ENCODE data around the gene SEMA4B. TPM values are rescaled to one million over a fixed set of nuclear protein-coding genes. Genes with fewer than 3 reads are reported as not detected.

The SEMA4B gene
- total and polyA plus RNA-seq, 2 donors from 2014 or later = 28.7 to 190 TPM

DNA sequence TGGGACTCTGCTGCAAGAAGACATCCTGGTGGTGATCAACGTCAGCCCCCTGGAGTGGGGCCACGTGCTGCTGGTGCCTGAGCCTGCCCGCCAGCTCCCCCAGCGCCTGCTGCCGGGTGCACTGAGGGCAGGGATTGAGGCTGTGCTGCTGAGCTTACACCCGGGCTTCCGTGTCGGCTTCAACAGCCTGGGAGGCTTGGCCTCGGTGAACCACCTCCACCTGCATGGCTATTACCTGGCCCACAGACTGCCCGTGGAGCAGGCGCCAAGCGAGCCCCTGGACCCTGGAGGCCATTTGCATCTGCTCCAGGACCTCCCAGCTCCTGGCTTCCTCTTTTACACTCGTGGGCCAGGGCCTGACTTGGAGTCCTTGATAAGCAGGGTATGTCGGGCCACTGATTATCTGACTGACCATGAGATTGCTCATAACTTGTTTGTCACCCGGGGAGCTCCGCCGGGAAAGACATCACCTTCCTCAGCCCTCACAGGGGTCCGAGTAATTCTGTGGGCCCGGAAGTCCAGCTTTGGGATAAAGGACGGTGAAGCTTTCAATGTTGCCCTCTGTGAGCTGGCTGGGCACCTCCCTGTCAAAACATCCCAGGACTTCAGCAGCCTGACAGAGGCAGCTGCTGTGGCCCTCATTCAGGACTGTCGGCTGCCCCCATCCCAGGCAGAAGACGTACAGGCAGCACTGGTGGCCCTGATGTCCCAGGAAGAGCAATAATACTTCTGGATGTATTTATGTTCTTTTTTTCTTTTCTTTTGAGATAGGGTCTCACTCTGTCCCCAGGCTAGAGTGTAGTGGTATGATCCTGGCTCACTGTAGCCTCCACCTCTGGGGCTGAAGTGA, 40.4 kb downstream of the SEMA4B start:
- Histone ChIP-seq H3K4me3 (ENCODE audit: low read length in 3 of 3) (no peak overlapping the region), H3K4me1 (ENCODE audit: control insufficient read depth in 2 of 3, insufficient read depth in 2 of 3, low read depth in 1 of 3, low read length in 3 of 3) (no peaks in the 10 kb centered on the region), H3K9ac (ENCODE audit: low read length in 3 of 3) (no peak overlapping the region), H3K27me3 (ENCODE audit: control insufficient read depth, insufficient read depth, low read length) (no peaks in the 10 kb centered on the region), H3K27ac (ENCODE audit: low read depth in 2 of 2, low read length in 2 of 2) (no peak overlapping the region), H3K36me3 (ENCODE audit: control insufficient read depth in 2 of 3, insufficient read depth in 3 of 3, low read length in 3 of 3) (peaks cover 0 to 7% (median 3%) of the 10 kb centered on the region in 3 donors), H3K9me3 (ENCODE audit: control insufficient read depth in 2 of 3, insufficient read depth in 1 of 3, low read length in 3 of 3) (no peaks in the 10 kb centered on the region)
- no peak for DNase-seq
- no peak for FAIRE-seq
- TF ChIP-seq, protein P1, sequence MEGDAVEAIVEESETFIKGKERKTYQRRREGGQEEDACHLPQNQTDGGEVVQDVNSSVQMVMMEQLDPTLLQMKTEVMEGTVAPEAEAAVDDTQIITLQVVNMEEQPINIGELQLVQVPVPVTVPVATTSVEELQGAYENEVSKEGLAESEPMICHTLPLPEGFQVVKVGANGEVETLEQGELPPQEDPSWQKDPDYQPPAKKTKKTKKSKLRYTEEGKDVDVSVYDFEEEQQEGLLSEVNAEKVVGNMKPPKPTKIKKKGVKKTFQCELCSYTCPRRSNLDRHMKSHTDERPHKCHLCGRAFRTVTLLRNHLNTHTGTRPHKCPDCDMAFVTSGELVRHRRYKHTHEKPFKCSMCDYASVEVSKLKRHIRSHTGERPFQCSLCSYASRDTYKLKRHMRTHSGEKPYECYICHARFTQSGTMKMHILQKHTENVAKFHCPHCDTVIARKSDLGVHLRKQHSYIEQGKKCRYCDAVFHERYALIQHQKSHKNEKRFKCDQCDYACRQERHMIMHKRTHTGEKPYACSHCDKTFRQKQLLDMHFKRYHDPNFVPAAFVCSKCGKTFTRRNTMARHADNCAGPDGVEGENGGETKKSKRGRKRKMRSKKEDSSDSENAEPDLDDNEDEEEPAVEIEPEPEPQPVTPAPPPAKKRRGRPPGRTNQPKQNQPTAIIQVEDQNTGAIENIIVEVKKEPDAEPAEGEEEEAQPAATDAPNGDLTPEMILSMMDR (IDR thresholded peaks at IDR 0.05; ENCODE audit: borderline replicate concordance, extremely low read depth, insufficient read depth) = no peak
- intact Hi-C loops (cut with DNase I) = no loop called here

DNA sequence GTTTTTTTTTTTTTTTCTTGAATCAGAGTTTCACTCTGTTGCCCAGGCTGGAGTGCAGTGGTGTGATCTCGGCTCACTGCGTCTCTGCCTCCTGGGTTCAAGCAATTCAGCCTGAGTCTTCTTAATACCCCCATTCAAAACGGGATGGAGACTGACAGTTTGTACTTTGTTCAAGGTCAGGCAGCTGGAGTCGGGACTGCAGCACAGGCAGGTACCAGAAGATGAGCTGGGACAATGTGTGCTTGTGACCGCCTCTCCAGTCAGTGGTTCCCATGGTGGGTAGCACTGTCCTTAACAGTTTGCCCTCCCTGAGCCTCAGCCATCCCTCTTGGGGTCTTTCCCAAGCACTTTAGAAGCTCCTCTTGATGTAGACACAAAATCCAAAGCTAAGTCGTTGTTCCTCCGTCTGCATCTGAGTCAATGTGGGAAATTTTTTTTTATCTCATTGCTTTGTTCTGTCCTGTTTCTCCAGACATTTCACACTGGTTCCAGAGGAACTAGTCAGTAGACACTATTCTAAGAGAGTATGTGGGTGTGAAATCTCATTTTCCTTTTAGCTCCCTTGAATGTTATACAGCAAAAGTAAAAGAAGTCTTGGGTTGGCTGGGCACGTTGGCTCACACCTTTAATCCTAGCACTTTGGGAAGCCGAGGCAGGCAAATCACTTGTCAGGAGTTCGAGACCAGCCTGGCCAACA, 43.0 kb downstream of the SEMA4B start:
- H3K27me3 ChIP-seq (ENCODE audit: control insufficient read depth, insufficient read depth, low read length) = no peaks in the 10 kb centered on the region
- DNase-seq (no peak), FAIRE-seq (no peak)
- no peak overlapping the region for H3K9ac ChIP-seq (ENCODE audit: low read length in 3 of 3)
- H3K4me1 ChIP-seq (ENCODE audit: control insufficient read depth in 2 of 3, insufficient read depth in 2 of 3, low read depth in 1 of 3, low read length in 3 of 3) = peaks cover 0 to 3% (median 0%) of the 10 kb centered on the region in 3 donors
- H3K27ac ChIP-seq (ENCODE audit: low read depth in 2 of 2, low read length in 2 of 2) = no peak overlapping the region
- TF ChIP-seq, protein P1 (IDR thresholded peaks at IDR 0.05; ENCODE audit: borderline replicate concordance, extremely low read depth, insufficient read depth) = no peak
- intact Hi-C loops (cut with DNase I) = no loop called here
- no peak overlapping the region for H3K4me3 ChIP-seq (ENCODE audit: low read length in 3 of 3)
- H3K9me3 ChIP-seq (ENCODE audit: control insufficient read depth in 2 of 3, insufficient read depth in 1 of 3, low read length in 3 of 3) = no peaks in the 10 kb centered on the region
- H3K36me3 ChIP-seq (ENCODE audit: control insufficient read depth in 2 of 3, insufficient read depth in 3 of 3, low read length in 3 of 3) = no peaks in the 10 kb centered on the region

DNA sequence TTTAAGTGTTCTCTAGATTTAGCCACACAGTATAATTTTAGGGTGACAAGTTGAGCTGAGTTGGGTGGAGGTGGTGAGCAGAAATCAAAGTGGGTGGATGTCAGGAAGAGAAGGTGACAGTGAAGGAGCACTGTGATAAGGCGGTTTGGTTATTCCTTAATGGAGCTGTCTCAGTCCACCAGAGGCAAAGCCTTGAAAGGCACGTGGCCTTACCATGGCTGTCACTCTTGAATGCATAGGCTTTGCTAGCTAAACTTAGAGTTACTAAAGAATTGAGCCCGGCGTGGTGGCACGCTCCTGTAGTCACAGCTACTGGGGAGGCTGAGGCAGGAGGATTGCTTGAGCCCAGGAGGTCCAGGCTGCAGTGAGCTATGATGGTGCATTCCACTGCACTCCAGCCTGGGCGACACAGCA, 47.7 kb downstream of the SEMA4B start:
- no peaks in the 10 kb centered on the region for H3K36me3 ChIP-seq (ENCODE audit: control insufficient read depth in 2 of 3, insufficient read depth in 3 of 3, low read length in 3 of 3)
- peak overlapping the region in 2 of 3 donors; percentile 32 to 78 for H3K4me3 ChIP-seq (ENCODE audit: low read length in 3 of 3)
- H3K9me3 ChIP-seq (ENCODE audit: control insufficient read depth in 2 of 3, insufficient read depth in 1 of 3, low read length in 3 of 3) = no peaks in the 10 kb centered on the region
- peak overlapping the region in 1 of 3 donors; percentile 19 for H3K9ac ChIP-seq (ENCODE audit: low read length in 3 of 3)
- FAIRE-seq (no peak), DNase-seq (peak in 1 of 5 donors; percentile 50)
- intact Hi-C loops (cut with DNase I) = no loop called here
- H3K4me1 ChIP-seq (ENCODE audit: control insufficient read depth in 2 of 3, insufficient read depth in 2 of 3, low read depth in 1 of 3, low read length in 3 of 3) = peaks cover 0 to 9% (median 0%) of the 10 kb centered on the region in 3 donors
- TF ChIP-seq, protein P1 (IDR thresholded peaks at IDR 0.05; ENCODE audit: borderline replicate concordance, extremely low read depth, insufficient read depth) = no peak
- no peaks in the 10 kb centered on the region for H3K27me3 ChIP-seq (ENCODE audit: control insufficient read depth, insufficient read depth, low read length)
- peak overlapping the region in 1 of 2 donors; percentile 5 for H3K27ac ChIP-seq (ENCODE audit: low read depth in 2 of 2, low read length in 2 of 2)
